Activated T-cell treated with anti-CD3 and anti-CD28 coated beads, Interleukin-2, amount 50 U/mL, for 72 hours (primary cell): ENCODE data around the gene ANKFN1. TPM values are rescaled to one million over a fixed set of nuclear protein-coding genes. Genes with fewer than 3 reads are reported as not detected.

Experiments used
- ATAC-seq, 2 donors: fragments of 150-1000 bp; cut with Tn5 transposase; replicated peaks in 1 of 2; 2 replicates each; pipeline ENCODE4 v1.10.0; 2021; ENCODE audit warnings: moderate library complexity in 2 of 2, mild to moderate bottlenecking in 1 of 2
- DNase-seq, 2 donors: peaks; one replicate each; pipeline ENCODE4 v3.0.0; 2021 to 2022; ENCODE audit warnings: mixed read lengths in 1 of 2
- H3K27ac Mint-ChIP-seq: one replicate; pipeline ENCODE4 v1.8.0; 2022; ENCODE audit warnings: mild to moderate bottlenecking, moderate library complexity, mixed read lengths
- H3K27me3 Mint-ChIP-seq: one replicate; pipeline ENCODE4 v1.8.0; 2022; ENCODE audit warnings: low read depth, mixed read lengths
- H3K36me3 Mint-ChIP-seq, 2 donors: one replicate each; pipeline ENCODE4 v1.8.0; 2022; ENCODE audit warnings: mixed read lengths in 2 of 2, mild to moderate bottlenecking in 1 of 2; ENCODE audit not compliant: insufficient read depth in 2 of 2
- H3K4me1 Mint-ChIP-seq: one replicate; pipeline ENCODE4 v1.8.0; 2022; ENCODE audit warnings: low read depth, mixed read lengths
- H3K4me3 Mint-ChIP-seq, 2 donors: one replicate each; pipeline ENCODE4 v1.8.0; 2022; ENCODE audit warnings: mild to moderate bottlenecking in 2 of 2, mixed read lengths in 2 of 2, moderate library complexity in 2 of 2
- H3K9me3 Mint-ChIP-seq, 2 donors: one replicate each; pipeline ENCODE4 v1.8.0; 2022; ENCODE audit warnings: mixed read lengths in 2 of 2
- total RNA-seq, 2 donors: library from RNA; stranded (reverse); gene quantifications; one replicate each; pipeline ENCODE4 v1.2.3, GENCODE V29; 2022

Gene ANKFN1
- total RNA-seq, 2 donors from 2014 or later = not detected

GRCh38 chr17:56158915-56159825 is 5.9 kb downstream of the ANKFN1 start:
- Mint-ChIP-seq H3K4me3 (no peak overlapping the region), H3K9me3 (no peaks in the 10 kb centered on the region), H3K27ac (peak overlapping the region; percentile 78), H3K27me3 (peaks cover 21% of the 10 kb centered on the region), H3K4me1 (no peaks in the 10 kb centered on the region), H3K36me3 (no peaks in the 10 kb centered on the region)
- no peak for DNase-seq
- no peak for ATAC-seq

GRCh38 chr17:56159826-56160380 is 6.6 kb downstream of the ANKFN1 start:
- Mint-ChIP-seq H3K9me3 (no peaks in the 10 kb centered on the region), H3K36me3 (no peaks in the 10 kb centered on the region)

GRCh38 chr17:56160422-56160821 is 7.1 kb downstream of the ANKFN1 start:
- Mint-ChIP-seq H3K36me3 (no peaks in the 10 kb centered on the region), H3K27me3 (peaks cover 24% of the 10 kb centered on the region), H3K4me3 (no peak overlapping the region), H3K9me3 (no peaks in the 10 kb centered on the region), H3K4me1 (no peaks in the 10 kb centered on the region), H3K27ac (no peak overlapping the region)
- ATAC-seq (no peak), DNase-seq (no peak)

More at GRCh38 chr17:56159826-56160380, 6.6 kb downstream of the ANKFN1 start:
- H3K4me3 Mint-ChIP-seq = no peak overlapping the region
- H3K4me1 Mint-ChIP-seq = no peaks in the 10 kb centered on the region
- ATAC-seq (no peak), DNase-seq (no peak)
- peaks cover 24% of the 10 kb centered on the region for H3K27me3 Mint-ChIP-seq
- H3K27ac Mint-ChIP-seq = no peak overlapping the region

GRCh38 chr17:56165072-56165641 is 11.9 kb downstream of the ANKFN1 start:
- H3K4me1 Mint-ChIP-seq = no peaks in the 10 kb centered on the region
- ATAC-seq (no peak), DNase-seq (no peak)
- H3K9me3 Mint-ChIP-seq = no peaks in the 10 kb centered on the region
- H3K36me3 Mint-ChIP-seq = no peaks in the 10 kb centered on the region
- no peak overlapping the region for H3K27ac Mint-ChIP-seq
- H3K27me3 Mint-ChIP-seq = peaks cover 18% of the 10 kb centered on the region
- no peak overlapping the region for H3K4me3 Mint-ChIP-seq

GRCh38 chr17:56167491-56167890 is 14.2 kb downstream of the ANKFN1 start:
- Mint-ChIP-seq H3K27ac (no peak overlapping the region), H3K4me3 (no peak overlapping the region), H3K4me1 (no peaks in the 10 kb centered on the region), H3K36me3 (no peaks in the 10 kb centered on the region), H3K9me3 (no peaks in the 10 kb centered on the region), H3K27me3 (peaks cover 18% of the 10 kb centered on the region)
- ATAC-seq = no peak
- no peak for DNase-seq

- Mint-ChIP-seq H3K4me3 (no peak overlapping the region), H3K9me3 (no peaks in the 10 kb centered on the region), H3K4me1 (no peaks in the 10 kb centered on the region), H3K27ac (no peak overlapping the region), H3K36me3 (no peaks in the 10 kb centered on the region), H3K27me3 (peaks cover 17% of the 10 kb centered on the region)
- no peak for DNase-seq
- no peak for ATAC-seq
Observed at GRCh38 chr17:56169621-56170020, 16.3 kb downstream of the ANKFN1 start.

GRCh38 chr17:56171186-56171959 is 18.1 kb downstream of the ANKFN1 start:
- peaks cover 15% of the 10 kb centered on the region for H3K27me3 Mint-ChIP-seq
- no peak overlapping the region for H3K27ac Mint-ChIP-seq
- no peaks in the 10 kb centered on the region for H3K9me3 Mint-ChIP-seq
- ATAC-seq = no peak
- DNase-seq = no peak
- H3K4me3 Mint-ChIP-seq = no peak overlapping the region
- peaks cover 5% of the 10 kb centered on the region for H3K4me1 Mint-ChIP-seq
- H3K36me3 Mint-ChIP-seq = no peaks in the 10 kb centered on the region

- H3K9me3 Mint-ChIP-seq = no peaks in the 10 kb centered on the region
- peaks cover 9% of the 10 kb centered on the region for H3K27me3 Mint-ChIP-seq
- no peak overlapping the region for H3K27ac Mint-ChIP-seq
- ATAC-seq = no peak
- no peak overlapping the region for H3K4me3 Mint-ChIP-seq
- H3K36me3 Mint-ChIP-seq = no peaks in the 10 kb centered on the region
- H3K4me1 Mint-ChIP-seq = peaks cover 5% of the 10 kb centered on the region
- no peak for DNase-seq
Observed at GRCh38 chr17:56172517-56172982, 19.3 kb downstream of the ANKFN1 start.

GRCh38 chr17:56173026-56173425 is 19.8 kb downstream of the ANKFN1 start:
- no peaks in the 10 kb centered on the region for H3K36me3 Mint-ChIP-seq
- no peaks in the 10 kb centered on the region for H3K9me3 Mint-ChIP-seq
- DNase-seq (no peak), ATAC-seq (no peak)
- peaks cover 9% of the 10 kb centered on the region for H3K27me3 Mint-ChIP-seq
- H3K27ac Mint-ChIP-seq = no peak overlapping the region
- H3K4me3 Mint-ChIP-seq = no peak overlapping the region
- H3K4me1 Mint-ChIP-seq = peaks cover 5% of the 10 kb centered on the region

- Mint-ChIP-seq H3K27ac (no peak overlapping the region), H3K36me3 (no peaks in the 10 kb centered on the region), H3K4me1 (peaks cover 5% of the 10 kb centered on the region), H3K4me3 (no peak overlapping the region), H3K9me3 (no peaks in the 10 kb centered on the region), H3K27me3 (peaks cover 9% of the 10 kb centered on the region)
- DNase-seq = no peak
- no peak for ATAC-seq
Observed at GRCh38 chr17:56173958-56174835, 20.9 kb downstream of the ANKFN1 start.

GRCh38 chr17:56175299-56175955 is 22.2 kb downstream of the ANKFN1 start:
- peak; percentile 92 to 96 for ATAC-seq
- H3K4me3 Mint-ChIP-seq = no peak overlapping the region
- H3K27me3 Mint-ChIP-seq = peaks cover 9% of the 10 kb centered on the region
- H3K27ac Mint-ChIP-seq = peak overlapping the region; percentile 79
- DNase-seq = peak; percentile 8 to 24
- no peaks in the 10 kb centered on the region for H3K36me3 Mint-ChIP-seq
- peaks cover 5% of the 10 kb centered on the region for H3K4me1 Mint-ChIP-seq
- H3K9me3 Mint-ChIP-seq = no peaks in the 10 kb centered on the region

GRCh38 chr17:56176091-56176490 is 22.8 kb downstream of the ANKFN1 start:
- no peak for ATAC-seq

More at GRCh38 chr17:56176091-56176490, 22.8 kb downstream of the ANKFN1 start:
- DNase-seq = no peak
- Mint-ChIP-seq H3K27me3 (peaks cover 9% of the 10 kb centered on the region), H3K27ac (no peak overlapping the region), H3K9me3 (no peaks in the 10 kb centered on the region), H3K4me3 (no peak overlapping the region), H3K36me3 (no peaks in the 10 kb centered on the region), H3K4me1 (peaks cover 5% of the 10 kb centered on the region)
